ENCODE data around the gene ARHGAP25. TPM values are rescaled to one million over a fixed set of nuclear protein-coding genes. Genes with fewer than 3 reads are reported as not detected.

ARHGAP25 gene
- total RNA-seq, 1 donor from 2014 or later: 0.08 TPM

DNA sequence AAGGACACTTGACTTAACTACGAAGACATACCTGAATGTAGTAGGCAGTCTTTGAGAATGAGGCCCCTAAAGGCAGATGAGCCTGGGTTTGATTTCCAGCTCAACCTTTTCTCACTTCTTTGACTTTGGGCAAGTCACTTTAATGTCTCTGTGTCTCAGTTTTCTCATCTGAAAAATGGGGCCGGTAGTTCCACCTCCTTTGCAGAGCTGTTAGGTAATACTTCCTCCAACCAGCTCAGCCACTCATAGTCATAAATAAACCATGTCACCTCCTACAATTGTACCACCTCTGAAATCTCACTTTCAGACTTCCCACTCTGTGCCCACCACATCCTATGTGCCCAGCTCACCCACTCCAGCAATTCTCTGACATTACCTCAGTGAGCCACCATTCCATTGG is 10.4 kb downstream of the ARHGAP25 start:
- DNase-seq (ENCODE audit: low read depth): no peak
- Histone ChIP-seq H3K27me3 (ENCODE audit: control insufficient read depth, insufficient read depth, low read length) (no peaks in the 10 kb centered on the region), H3K4me3 (ENCODE audit: low read depth, low read length) (no peak overlapping the region), H3K36me3 (ENCODE audit: control insufficient read depth, insufficient read depth, low read length) (no peaks in the 10 kb centered on the region)
- no peak for TF ChIP-seq CTCF (IDR thresholded peaks at IDR 0.05; ENCODE audit: insufficient read depth, low read length, poor library complexity, severe bottlenecking)

GRCh38 chr2:68746408-68746807 is 11.8 kb downstream of the ARHGAP25 start:
- no peak for DNase-seq (ENCODE audit: low read depth)
- Histone ChIP-seq H3K4me3 (ENCODE audit: low read depth, low read length) (no peak overlapping the region), H3K27me3 (ENCODE audit: control insufficient read depth, insufficient read depth, low read length) (no peaks in the 10 kb centered on the region), H3K36me3 (ENCODE audit: control insufficient read depth, insufficient read depth, low read length) (no peaks in the 10 kb centered on the region)
- TF ChIP-seq CTCF (IDR thresholded peaks at IDR 0.05; ENCODE audit: insufficient read depth, low read length, poor library complexity, severe bottlenecking): no peak

- Histone ChIP-seq H3K36me3 (ENCODE audit: control insufficient read depth, insufficient read depth, low read length) (no peaks in the 10 kb centered on the region), H3K27me3 (ENCODE audit: control insufficient read depth, insufficient read depth, low read length) (no peaks in the 10 kb centered on the region), H3K4me3 (ENCODE audit: low read depth, low read length) (no peak overlapping the region)
- no peak for TF ChIP-seq CTCF (IDR thresholded peaks at IDR 0.05; ENCODE audit: insufficient read depth, low read length, poor library complexity, severe bottlenecking)
- DNase-seq (ENCODE audit: low read depth): no peak
Observed at GRCh38 chr2:68747413-68747812, 12.8 kb downstream of the ARHGAP25 start.

DNA sequence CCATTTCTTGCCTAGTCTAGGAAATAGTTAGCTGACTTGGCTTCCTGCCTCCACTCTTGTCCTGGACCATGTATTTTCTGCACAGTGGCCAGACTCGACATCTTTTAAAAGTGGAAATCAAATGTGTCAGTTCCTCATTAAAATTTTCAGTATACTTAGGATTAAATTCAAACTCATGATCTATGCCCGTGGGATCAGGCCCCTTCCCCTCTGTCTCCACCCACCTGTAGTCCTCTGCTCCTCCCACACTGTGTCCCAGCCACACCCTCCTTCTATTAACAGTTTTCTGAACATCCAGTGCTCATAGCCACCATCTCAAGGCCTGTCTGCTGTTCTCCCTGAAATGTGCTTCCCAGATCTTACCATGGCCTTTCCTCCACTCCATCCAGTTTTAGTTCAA is 13.3 kb downstream of the ARHGAP25 start:
- Histone ChIP-seq H3K4me3 (ENCODE audit: low read depth, low read length) (no peak overlapping the region), H3K27me3 (ENCODE audit: control insufficient read depth, insufficient read depth, low read length) (no peaks in the 10 kb centered on the region), H3K36me3 (ENCODE audit: control insufficient read depth, insufficient read depth, low read length) (no peaks in the 10 kb centered on the region)
- TF ChIP-seq CTCF (IDR thresholded peaks at IDR 0.05; ENCODE audit: insufficient read depth, low read length, poor library complexity, severe bottlenecking): no peak
- no peak for DNase-seq (ENCODE audit: low read depth)

GRCh38 chr2:68748568-68748967 is 14.0 kb downstream of the ARHGAP25 start:
- DNase-seq (ENCODE audit: low read depth): no peak
- Histone ChIP-seq H3K36me3 (ENCODE audit: control insufficient read depth, insufficient read depth, low read length) (no peaks in the 10 kb centered on the region), H3K27me3 (ENCODE audit: control insufficient read depth, insufficient read depth, low read length) (no peaks in the 10 kb centered on the region), H3K4me3 (ENCODE audit: low read depth, low read length) (no peak overlapping the region)
- TF ChIP-seq CTCF (IDR thresholded peaks at IDR 0.05; ENCODE audit: insufficient read depth, low read length, poor library complexity, severe bottlenecking): no peak

- Histone ChIP-seq H3K36me3 (ENCODE audit: control insufficient read depth, insufficient read depth, low read length) (no peaks in the 10 kb centered on the region), H3K4me3 (ENCODE audit: low read depth, low read length) (no peak overlapping the region), H3K27me3 (ENCODE audit: control insufficient read depth, insufficient read depth, low read length) (no peaks in the 10 kb centered on the region)
- no peak for TF ChIP-seq CTCF (IDR thresholded peaks at IDR 0.05; ENCODE audit: insufficient read depth, low read length, poor library complexity, severe bottlenecking)
- DNase-seq (ENCODE audit: low read depth): no peak
Observed at GRCh38 chr2:68749345-68749744, 14.7 kb downstream of the ARHGAP25 start.
